GM12878 (cell line): ENCODE measurements around the gene PLEKHF1. TPM values are rescaled to one million over a fixed set of nuclear protein-coding genes. Genes with fewer than 3 reads are reported as not detected.
A peak's percentile ranks its signal among the peaks of the same experiment; 100 is the strongest.

Source experiments
- ATAC-seq: fragments of 200-7000 bp; cut with Tn5 transposase; 3 replicates; pipeline ENCODE4 v1.9.1; 2020; ENCODE audit warnings: mild to moderate bottlenecking, moderate library complexity
- BruUV-seq: library from RNA; stranded (reverse); fragments of 400-500 nt; replicated peaks from 2 replicates; lab custom pipeline; 2021; lab: Mats Ljungman, UMichigan
- CTCF ChIA-PET: fragments of 300-600 bp; sonication (Branson Sonifier 250); formaldehyde crosslinking; extraction: SDS; loops from one replicate; lab custom pipeline; 2021; ENCODE audit warnings: inconsistent platforms; lab: Yijun Ruan, JAX
- POLR2A ChIA-PET: fragments of 350-600 bp; formaldehyde crosslinking; extraction: SDS; loops from one replicate; lab custom pipeline; 2021; ENCODE audit warnings: inconsistent platforms; lab: Charles Lee
- RAD21 ChIA-PET: fragments of 300-600 bp; sonication (Branson Sonifier 250); formaldehyde crosslinking; loops from one replicate; lab custom pipeline; 2023; ENCODE audit warnings: antibody characterized with exemption; ENCODE audit not compliant: unreplicated experiment; lab: Charles Lee
- SMC1A ChIA-PET: fragments of 300-600 bp; sonication (Branson Sonifier 250); formaldehyde crosslinking; loops from one replicate; lab custom pipeline; 2023; ENCODE audit not compliant: unreplicated experiment, uncharacterized antibody; lab: Charles Lee
- DNase-seq: peaks from one replicate; pipeline ENCODE4 v3.0.0-alpha.2; 2011; ENCODE audit warnings: low read depth, low spot score
- FAIRE-seq: peaks from 3 replicates; lab custom pipeline; 2011; peaks lifted over from hg19 to GRCh38; lab: Jason Lieb, UNC
- H2AFZ ChIP-seq: 2 replicates; pipeline ENCODE4 v1.6.0; 2011; ENCODE audit warnings: low read depth, low read length, control low read depth; ENCODE audit not compliant: control insufficient read depth
- H3K27ac ChIP-seq: 2 replicates; pipeline ENCODE4 v1.5.1; 2011; ENCODE audit warnings: control low read depth; ENCODE audit not compliant: control insufficient read depth, insufficient read depth
- H3K27me3 ChIP-seq, 2 experiments: replicated peaks in 1 of 2; 2 replicates each; pipeline versions ENCODE4 v1.6.0 to v1.6.1; 2011; ENCODE audit warnings: low read length in 1 of 2; ENCODE audit not compliant: control insufficient read depth in 2 of 2, insufficient read depth in 2 of 2
- H3K36me3 ChIP-seq, 2 experiments: 2 replicates each; pipeline ENCODE4 v1.5.1; 2011; ENCODE audit warnings: low read length in 1 of 2; ENCODE audit not compliant: control insufficient read depth in 2 of 2, insufficient read depth in 2 of 2
- H3K4me1 ChIP-seq: 2 replicates; pipeline ENCODE4 v1.6.1; 2011; ENCODE audit warnings: mild to moderate bottlenecking, low read length, moderate library complexity, mixed read lengths; ENCODE audit not compliant: control insufficient read depth, insufficient read depth
- H3K4me2 ChIP-seq: 2 replicates; pipeline ENCODE4 v1.6.0; 2011; ENCODE audit warnings: control low read depth; ENCODE audit not compliant: control insufficient read depth, insufficient read depth
- H3K4me3 ChIP-seq: fragments of 200-600 bp; sonication (generic); 2 replicates; pipeline ENCODE4 v1.5.1; 2016
- H3K79me2 ChIP-seq: 2 replicates; pipeline ENCODE4 v1.6.0; 2011; ENCODE audit warnings: low read length; ENCODE audit not compliant: control insufficient read depth, insufficient read depth
- H3K9ac ChIP-seq: 2 replicates; pipeline ENCODE4 v1.8.0; 2011; ENCODE audit warnings: low read length, control low read depth, mixed read lengths; ENCODE audit not compliant: control insufficient read depth, insufficient read depth
- H3K9me3 ChIP-seq: replicated peaks from 3 replicates; pipeline ENCODE4 v1.5.1; 2011; ENCODE audit warnings: mild to moderate bottlenecking, low read length; ENCODE audit not compliant: control insufficient read depth, insufficient read depth
- H4K20me1 ChIP-seq: 2 replicates; pipeline ENCODE4 v1.6.0; 2011; ENCODE audit not compliant: control insufficient read depth, insufficient read depth
- BCL11A ChIP-seq: IDR thresholded peaks from 2 replicates; pipeline ENCODE4 v1.6.1; 2011; ENCODE audit warnings: low read depth, low read length
- EZH2 ChIP-seq: IDR thresholded peaks from 2 replicates; pipeline ENCODE4 v1.6.1; 2012; ENCODE audit warnings: low read depth, mild to moderate bottlenecking, control low read depth, inconsistent platforms, low read length, borderline replicate concordance; ENCODE audit not compliant: control insufficient read depth
- FOS ChIP-seq: IDR thresholded peaks from 3 replicates; pipeline ENCODE4 v1.6.1; 2011; ENCODE audit warnings: borderline replicate concordance; ENCODE audit not compliant: insufficient read length; ENCODE audit errors: extremely low read depth
- MEF2A ChIP-seq: IDR thresholded peaks from 2 replicates; pipeline ENCODE4 v1.6.1; 2011; ENCODE audit warnings: low read depth, mild to moderate bottlenecking, low read length, moderate library complexity; ENCODE audit not compliant: insufficient read depth
- NFXL1 ChIP-seq: fragments of 450-650 bp; IDR thresholded peaks from 2 replicates; pipeline ENCODE4 v1.6.1; 2017; ENCODE audit warnings: antibody characterized with exemption, mild to moderate bottlenecking, borderline replicate concordance
- RBBP5 ChIP-seq: fragments of 200-600 bp; sonication (generic); conservative IDR thresholded peaks from 2 replicates; pipeline ENCODE4 v1.6.1; 2016
- TCF3 ChIP-seq: IDR thresholded peaks from 2 replicates; pipeline ENCODE4 v1.6.1; 2012; ENCODE audit warnings: low read depth, mild to moderate bottlenecking, low read length, borderline replicate concordance; ENCODE audit not compliant: insufficient read depth
- WGBS: methylation state at CpG from one replicate; pipeline ENCODE4 v1.1.6; 2016; ENCODE audit warnings: low lambda C conversion rate; ENCODE audit not compliant: insufficient replicate concordance, insufficient coverage; ENCODE audit errors: missing lambda C conversion rate; 5-methylcytosine and 5-hydroxymethylcytosine counted together
- in situ Hi-C: fragments of 300-500 bp; cut with MboI; formaldehyde crosslinking; loops from 9 replicates; pipeline ENCODE4 v1.14.3; 2018; ENCODE audit warnings: mixed read lengths
- intact Hi-C: fragments of 100-400 bp; cut with micrococcal nuclease; formaldehyde crosslinking; loops from one replicate; pipeline ENCODE4 v1.14.2; 2022; ENCODE audit not compliant: unreplicated experiment
- polyA plus RNA-seq, 11 experiments: library from polyadenylated mRNA; depleted of rRNA in 4 of 11; unstranded in 6 of 11; stranded (reverse) in 5 of 11; fragments of >200 nt; fragmentation: Nextera tagmentation in 4 of 11; fragmentation: Illumina TruSeq in 1 of 11; extraction: Ambion mirVana in 4 of 11; extraction: Trizol in 1 of 11; gene quantifications; 1 replicate in 1 of 11; 2 replicates in 10 of 11; pipeline versions ENCODE4 v1.2.1 to v1.2.3, GENCODE V29; 2011 to 2016; ENCODE audit warnings: inconsistent platforms in 2 of 11, missing spikeins in 2 of 11, low read depth in 1 of 11
- total RNA-seq, 4 experiments: library from RNA; depleted of rRNA in 3 of 4; stranded (reverse); fragments of >200 nt in 3 of 4; fragmentation: Illumina TruSeq in 1 of 4; extraction: Trizol in 1 of 4; gene quantifications; 2 replicates each; pipeline versions ENCODE4 v1.2.1 to v1.2.3, GENCODE V29; 2013 to 2021
- TF ChIP-seq, protein P1 (sequence below): IDR thresholded peaks from 2 replicates; pipeline ENCODE4 v1.6.1; 2012; ENCODE audit warnings: low read depth, low read length, improper control_type of control experiment

PLEKHF1 gene
- total and polyA plus RNA-seq, 10 of the 15 experiments (the other 5 are each of a cell fraction or from before 2014, with no cell fraction given): 0.10 to 20.3 (median 15.3) TPM

DNA sequence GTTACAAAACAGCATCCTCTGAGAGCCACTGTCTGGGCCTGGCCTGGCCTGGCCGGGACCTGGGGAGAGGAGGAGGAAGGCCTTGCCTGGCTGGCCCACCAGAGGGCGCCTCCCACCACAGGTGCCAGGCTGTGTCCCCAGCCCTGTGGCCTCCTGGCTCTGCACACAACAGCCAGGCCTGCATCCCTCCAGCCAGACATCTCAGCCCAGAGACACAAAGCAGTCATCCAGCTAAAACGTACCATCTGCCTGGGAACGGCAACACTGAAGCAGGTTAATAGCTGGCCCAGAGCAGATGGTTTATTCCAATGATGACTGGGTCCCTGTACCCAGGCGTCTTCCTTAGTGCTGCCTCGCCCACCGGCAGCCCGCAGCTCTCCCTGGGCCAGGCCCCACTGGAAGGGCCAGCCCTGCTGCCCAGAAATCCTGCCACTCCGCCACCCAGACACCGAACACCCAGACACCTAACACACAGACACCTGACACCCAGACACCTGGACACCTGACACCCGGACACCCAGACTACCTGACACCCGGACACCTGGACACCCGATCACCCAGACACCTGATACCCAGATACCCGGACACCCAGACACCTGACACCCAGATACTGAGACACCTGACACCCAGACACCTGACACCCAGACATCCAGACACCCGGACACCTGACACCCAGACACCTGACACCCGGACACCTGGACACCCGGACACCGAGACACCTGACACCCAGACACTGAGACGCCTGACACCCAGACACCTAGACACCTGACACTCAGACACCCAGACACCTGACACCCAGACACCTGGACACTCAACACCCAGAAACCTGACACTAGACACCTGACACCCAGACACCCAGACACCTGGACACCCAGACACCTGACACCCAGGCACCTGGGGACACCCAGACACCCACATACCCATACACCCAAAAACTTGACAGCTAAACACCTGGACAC, 29.7 kb downstream of the PLEKHF1 start (continued):
- TF ChIP-seq FOS (no peak), TCF3 (0 out of 2 replicates have a peak, but pooled peaks have one; percentile 35), EZH2 (no peak)

DNA sequence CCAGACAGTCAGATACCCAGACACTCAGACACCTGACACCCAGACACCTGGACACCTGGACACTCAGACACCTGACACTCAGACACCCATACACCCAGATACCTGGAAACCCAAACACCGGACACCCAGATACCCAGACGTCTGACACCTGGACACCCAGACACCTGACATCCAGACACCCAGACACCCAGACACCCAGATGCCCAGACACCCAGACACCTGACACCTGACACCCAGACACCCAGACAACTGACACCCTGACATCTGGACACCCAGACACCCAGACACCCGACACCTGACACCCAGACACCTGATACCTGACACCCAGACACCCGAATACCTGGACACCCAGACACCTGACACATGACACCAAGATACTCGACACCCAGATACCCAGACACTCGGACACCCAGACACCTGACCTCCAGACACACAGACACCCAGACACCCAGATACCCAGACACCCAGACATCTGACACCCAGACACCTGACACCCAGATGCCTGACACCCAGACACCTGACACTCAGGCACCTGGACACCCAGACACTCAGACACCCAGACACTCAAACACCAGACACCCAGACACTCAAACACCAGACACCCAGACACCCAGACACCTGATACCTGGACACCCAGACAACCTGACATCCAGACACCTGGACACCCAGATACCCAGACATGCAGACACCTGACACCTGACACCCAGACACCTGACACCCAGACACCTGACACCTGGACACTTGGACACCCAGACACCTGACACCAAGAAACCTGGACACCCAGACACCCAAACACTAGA, 30.7 kb downstream of the PLEKHF1 start:
- intact Hi-C loops: loop anchor here (2.0 kb wide), 1 partner anchor 29 kb away; no protein-coding TSS in a partner anchor
- H3K27ac ChIP-seq: no peak overlapping the region
- TF ChIP-seq, protein P1, sequence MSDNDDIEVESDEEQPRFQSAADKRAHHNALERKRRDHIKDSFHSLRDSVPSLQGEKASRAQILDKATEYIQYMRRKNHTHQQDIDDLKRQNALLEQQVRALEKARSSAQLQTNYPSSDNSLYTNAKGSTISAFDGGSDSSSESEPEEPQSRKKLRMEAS: no peak
- no peak for TF ChIP-seq MEF2A
- no peak for TF ChIP-seq BCL11A
- TF ChIP-seq RBBP5: no peak
- TF ChIP-seq NFXL1: no peak
- TF ChIP-seq, all 136 proteins: peak for 0
- H3K36me3 ChIP-seq: no peaks in the 10 kb centered on the region
- ChIA-PET SMC1A (no interaction called here), CTCF (interaction anchor here (2.5 to 4.1 kb wide), 2 partner anchors 17 to 21 kb away, joined by 31 to 41 read pairs; partner anchors contain the start of gene C19orf12), RAD21 (no interaction called here), POLR2A (no interaction called here)
- DNase-seq (no peak), ATAC-seq (no peak), FAIRE-seq (no peak)
- H3K9me3 ChIP-seq: no peaks in the 10 kb centered on the region; the same call in 1 of the 3 replicates
- H3K4me1 ChIP-seq: no peaks in the 10 kb centered on the region; the same call in 1 of the 2 replicates
- no peaks in the 10 kb centered on the region for H3K79me2 ChIP-seq
- no peaks in the 10 kb centered on the region for H3K27me3 ChIP-seq
- no peak overlapping the region for H2AFZ ChIP-seq
- BruUV-seq: no TSS peak
- whole genome bisulfite sequencing: 56% methylated on average over 6 of the region's 6 CpGs
- H3K9ac ChIP-seq: no peak overlapping the region
- H4K20me1 ChIP-seq: no peaks in the 10 kb centered on the region
- no peak overlapping the region for H3K4me2 ChIP-seq
- in situ Hi-C loops: no loop called here
- no peak overlapping the region for H3K4me3 ChIP-seq
